ENCODE results near the gene PRDM5. TPM values are rescaled to one million over a fixed set of nuclear protein-coding genes. Genes with fewer than 3 reads are reported as not detected.
A peak's percentile ranks its signal among the peaks of the same experiment; 100 is the strongest.

The PRDM5 gene
- total and polyA plus RNA-seq, 4 donors, result 4.4 to 26.0 (median 9.3) TPM

- no peaks in the 10 kb centered on the region for H3K27me3 ChIP-seq (ENCODE audit: control insufficient read depth in 1 of 2, insufficient read depth in 2 of 2, low read length in 1 of 2)
- WGBS, 2 donors, result 95% methylated on average over 7 of the region's 7 CpGs
- H3K4me1 ChIP-seq (ENCODE audit: control insufficient read depth in 1 of 2, insufficient read depth in 2 of 2, low read length in 2 of 2), result no peaks in the 10 kb centered on the region
- DNase-seq (no peak), ATAC-seq (ENCODE audit: low FRiP score) (no peak)
- H3K9me3 ChIP-seq (ENCODE audit: control insufficient read depth, low read length), result no peaks in the 10 kb centered on the region
- intact Hi-C loops (cut with DNase I), result loop anchor here in 1 of 2 donors (10.0 kb wide), 1 partner anchor 372 kb away; no protein-coding TSS in a partner anchor
- no peaks in the 10 kb centered on the region for H3K36me3 ChIP-seq (ENCODE audit: control insufficient read depth in 1 of 2, insufficient read depth in 2 of 2, low read length in 1 of 2)
- no peak overlapping the region for H3K4me3 ChIP-seq (ENCODE audit: low read length in 2 of 2)
- H3K27ac ChIP-seq (ENCODE audit: low read depth in 1 of 2, low read length in 2 of 2), result no peak overlapping the region
These were observed 199.9 kb downstream of the PRDM5 start for GRCh38 chr4:120722655-120723054.

- 95 to 96% methylated on average over 5 of the region's 5 CpGs for WGBS, 2 donors
- ATAC-seq (ENCODE audit: low FRiP score), result no peak
These were observed 202.1 kb downstream of the PRDM5 start for GRCh38 chr4:120720354-120720934.

GRCh38 chr4:120718979-120719566 lies 203.5 kb downstream of the PRDM5 start:
- H3K27me3 ChIP-seq (ENCODE audit: control insufficient read depth in 1 of 2, insufficient read depth in 2 of 2, low read length in 1 of 2), result no peaks in the 10 kb centered on the region
- DNase-seq (no peak), ATAC-seq (ENCODE audit: low FRiP score) (peak; percentile 85)
- H3K27ac ChIP-seq (ENCODE audit: low read depth in 1 of 2, low read length in 2 of 2), result no peak overlapping the region
- H3K4me1 ChIP-seq (ENCODE audit: control insufficient read depth in 1 of 2, insufficient read depth in 2 of 2, low read length in 2 of 2), result no peaks in the 10 kb centered on the region
- H3K4me3 ChIP-seq (ENCODE audit: low read length in 2 of 2), result no peak overlapping the region
- 20 to 26% methylated on average over 5 of the region's 5 CpGs for WGBS, 2 donors
- intact Hi-C loops (cut with DNase I), result loop anchor here (1.0 to 10.0 kb wide), 3 partner anchors 11 to 564 kb away; no protein-coding TSS in a partner anchor
- H3K9me3 ChIP-seq (ENCODE audit: control insufficient read depth, low read length), result no peaks in the 10 kb centered on the region
- no peaks in the 10 kb centered on the region for H3K36me3 ChIP-seq (ENCODE audit: control insufficient read depth in 1 of 2, insufficient read depth in 2 of 2, low read length in 1 of 2)

More at GRCh38 chr4:120720354-120720934, 202.1 kb downstream of the PRDM5 start:
- Histone ChIP-seq H3K36me3 (ENCODE audit: control insufficient read depth in 1 of 2, insufficient read depth in 2 of 2, low read length in 1 of 2) (no peaks in the 10 kb centered on the region), H3K27me3 (ENCODE audit: control insufficient read depth in 1 of 2, insufficient read depth in 2 of 2, low read length in 1 of 2) (no peaks in the 10 kb centered on the region), H3K4me3 (ENCODE audit: low read length in 2 of 2) (no peak overlapping the region), H3K9me3 (ENCODE audit: control insufficient read depth, low read length) (no peaks in the 10 kb centered on the region), H3K4me1 (ENCODE audit: control insufficient read depth in 1 of 2, insufficient read depth in 2 of 2, low read length in 2 of 2) (no peaks in the 10 kb centered on the region), H3K27ac (ENCODE audit: low read depth in 1 of 2, low read length in 2 of 2) (no peak overlapping the region)
- intact Hi-C loops (cut with DNase I), result loop anchor here in 1 of 2 donors (10.0 kb wide), 1 partner anchor 374 kb away; no protein-coding TSS in a partner anchor
- no peak for DNase-seq

- H3K27ac ChIP-seq (ENCODE audit: low read depth in 1 of 2, low read length in 2 of 2), result no peak overlapping the region
- H3K36me3 ChIP-seq (ENCODE audit: control insufficient read depth in 1 of 2, insufficient read depth in 2 of 2, low read length in 1 of 2), result no peaks in the 10 kb centered on the region
- ATAC-seq (ENCODE audit: low FRiP score) (no peak), DNase-seq (no peak)
- no peaks in the 10 kb centered on the region for H3K4me1 ChIP-seq (ENCODE audit: control insufficient read depth in 1 of 2, insufficient read depth in 2 of 2, low read length in 2 of 2)
- no peaks in the 10 kb centered on the region for H3K27me3 ChIP-seq (ENCODE audit: control insufficient read depth in 1 of 2, insufficient read depth in 2 of 2, low read length in 1 of 2)
- 96 to 97% methylated on average over 1 of the region's 1 CpG for WGBS, 2 donors
- intact Hi-C loops (cut with DNase I), result loop anchor here (10.0 kb wide), 2 partner anchors 378 to 562 kb away; no protein-coding TSS in a partner anchor
- H3K4me3 ChIP-seq (ENCODE audit: low read length in 2 of 2), result no peak overlapping the region
- H3K9me3 ChIP-seq (ENCODE audit: control insufficient read depth, low read length), result no peaks in the 10 kb centered on the region
These were observed 206.2 kb downstream of the PRDM5 start for GRCh38 chr4:120716346-120716745.

GRCh38 chr4:120714417-120715010 lies 208.0 kb downstream of the PRDM5 start:
- H3K27me3 ChIP-seq (ENCODE audit: control insufficient read depth in 1 of 2, insufficient read depth in 2 of 2, low read length in 1 of 2), result no peaks in the 10 kb centered on the region
- ATAC-seq (ENCODE audit: low FRiP score), result no peak
- no peak for DNase-seq
- no peak overlapping the region for H3K27ac ChIP-seq (ENCODE audit: low read depth in 1 of 2, low read length in 2 of 2)
- H3K4me3 ChIP-seq (ENCODE audit: low read length in 2 of 2), result no peak overlapping the region
- no peaks in the 10 kb centered on the region for H3K9me3 ChIP-seq (ENCODE audit: control insufficient read depth, low read length)
- peaks cover 0 to 2% of the 10 kb centered on the region in 2 donors for H3K4me1 ChIP-seq (ENCODE audit: control insufficient read depth in 1 of 2, insufficient read depth in 2 of 2, low read length in 2 of 2)
- intact Hi-C loops (cut with DNase I), result loop anchor here (10.0 kb wide), 2 partner anchors 380 to 560 kb away; no protein-coding TSS in a partner anchor
- H3K36me3 ChIP-seq (ENCODE audit: control insufficient read depth in 1 of 2, insufficient read depth in 2 of 2, low read length in 1 of 2), result no peaks in the 10 kb centered on the region
- 48 to 56% methylated on average over 4 of the region's 4 CpGs for WGBS, 2 donors

- Histone ChIP-seq H3K4me1 (ENCODE audit: control insufficient read depth in 1 of 2, insufficient read depth in 2 of 2, low read length in 2 of 2) (peaks cover 0 to 2% of the 10 kb centered on the region in 2 donors), H3K27me3 (ENCODE audit: control insufficient read depth in 1 of 2, insufficient read depth in 2 of 2, low read length in 1 of 2) (no peaks in the 10 kb centered on the region), H3K27ac (ENCODE audit: low read depth in 1 of 2, low read length in 2 of 2) (no peak overlapping the region), H3K4me3 (ENCODE audit: low read length in 2 of 2) (no peak overlapping the region), H3K36me3 (ENCODE audit: control insufficient read depth in 1 of 2, insufficient read depth in 2 of 2, low read length in 1 of 2) (no peaks in the 10 kb centered on the region), H3K9me3 (ENCODE audit: control insufficient read depth, low read length) (no peaks in the 10 kb centered on the region)
- DNase-seq, result no peak
- ATAC-seq (ENCODE audit: low FRiP score), result no peak
- WGBS, 2 donors, result 67 to 69% methylated on average over 3 of the region's 3 CpGs
- intact Hi-C loops (cut with DNase I), result loop anchor here (10.0 kb wide), 2 partner anchors 385 to 555 kb away; no protein-coding TSS in a partner anchor
These were observed 212.5 kb downstream of the PRDM5 start for GRCh38 chr4:120709991-120710390.

- H3K36me3 ChIP-seq (ENCODE audit: control insufficient read depth in 1 of 2, insufficient read depth in 2 of 2, low read length in 1 of 2), result no peaks in the 10 kb centered on the region
- no peak overlapping the region for H3K27ac ChIP-seq (ENCODE audit: low read depth in 1 of 2, low read length in 2 of 2)
- 91 to 94% methylated on average over 6 of the region's 6 CpGs for WGBS, 2 donors
- intact Hi-C loops (cut with DNase I), result no loop called here
- DNase-seq (no peak), ATAC-seq (ENCODE audit: low FRiP score) (no peak)
- no peaks in the 10 kb centered on the region for H3K27me3 ChIP-seq (ENCODE audit: control insufficient read depth in 1 of 2, insufficient read depth in 2 of 2, low read length in 1 of 2)
- no peaks in the 10 kb centered on the region for H3K9me3 ChIP-seq (ENCODE audit: control insufficient read depth, low read length)
- no peaks in the 10 kb centered on the region for H3K4me1 ChIP-seq (ENCODE audit: control insufficient read depth in 1 of 2, insufficient read depth in 2 of 2, low read length in 2 of 2)
- no peak overlapping the region for H3K4me3 ChIP-seq (ENCODE audit: low read length in 2 of 2)
These were observed 218.0 kb downstream of the PRDM5 start for GRCh38 chr4:120704538-120704937.

GRCh38 chr4:120703908-120704307 lies 218.6 kb downstream of the PRDM5 start:
- Histone ChIP-seq H3K9me3 (ENCODE audit: control insufficient read depth, low read length) (no peaks in the 10 kb centered on the region), H3K27me3 (ENCODE audit: control insufficient read depth in 1 of 2, insufficient read depth in 2 of 2, low read length in 1 of 2) (no peaks in the 10 kb centered on the region), H3K4me3 (ENCODE audit: low read length in 2 of 2) (no peak overlapping the region), H3K36me3 (ENCODE audit: control insufficient read depth in 1 of 2, insufficient read depth in 2 of 2, low read length in 1 of 2) (no peaks in the 10 kb centered on the region), H3K27ac (ENCODE audit: low read depth in 1 of 2, low read length in 2 of 2) (no peak overlapping the region), H3K4me1 (ENCODE audit: control insufficient read depth in 1 of 2, insufficient read depth in 2 of 2, low read length in 2 of 2) (no peaks in the 10 kb centered on the region)
- WGBS, 2 donors, result 72 to 82% methylated on average over 1 of the region's 1 CpG
- DNase-seq (no peak), ATAC-seq (ENCODE audit: low FRiP score) (no peak)
- intact Hi-C loops (cut with DNase I), result no loop called here
